Heart left ventricle (tissue), 13 donors: ENCODE data around the gene NARS2.

Source experiments
- POLR2A ChIP-seq, 2 donors: fragments of 450-650 bp; IDR thresholded peaks; one replicate each; pipeline ENCODE4 v1.6.1; 2017; ENCODE audit warnings: antibody characterized with exemption in 2 of 2, mild to moderate bottlenecking in 2 of 2, moderate library complexity in 2 of 2
- TF ChIP-seq, protein P1 (sequence below), 12 donors: fragments of 200-600 bp; sonication (generic) in 4 of 12; IDR thresholded peaks; one replicate each; pipeline versions ENCODE4 v1.5.0 to v1.8.0; 2018 to 2022; ENCODE audit warnings: antibody characterized with exemption in 12 of 12, mild to moderate bottlenecking in 5 of 12
- donor health status: ischemic (EF 13 %, LVEDD 7.1; RV severe dilation, severe dysfunction).
- donor health status: DM: no; HTN: yes; CAD: no.
- donor health status: DM: no; HTN: no; CAD: no.
- donor health status: ischemic (EF 25% LVEDD 6.9; RV normal size, moderate dysfunction).
- donor health status: ischemic (EF 25% LVEDD 5.7; RV mildly dilated, moderate dysfunction).
- donor health status: ischemic (EF 35%, LVEDD 5.7; RV mildly dilated, moderate dysfunction).
- donor health status: nonischemic (EF 11% LVEDD 7.7; RV severe dilation, severe dysfunction).
- donor health status: DM: yes; HTN: yes; CAD: no.
- donor health status: PGD.
- donor health status: ischemic (EF 29% LVEDD 5.4; RV normal size, mild dysfunction).
- donor health status: nonischemic (EF 23%, LVEDD 6.1; RV moderate dilation, normal function).

DNA sequence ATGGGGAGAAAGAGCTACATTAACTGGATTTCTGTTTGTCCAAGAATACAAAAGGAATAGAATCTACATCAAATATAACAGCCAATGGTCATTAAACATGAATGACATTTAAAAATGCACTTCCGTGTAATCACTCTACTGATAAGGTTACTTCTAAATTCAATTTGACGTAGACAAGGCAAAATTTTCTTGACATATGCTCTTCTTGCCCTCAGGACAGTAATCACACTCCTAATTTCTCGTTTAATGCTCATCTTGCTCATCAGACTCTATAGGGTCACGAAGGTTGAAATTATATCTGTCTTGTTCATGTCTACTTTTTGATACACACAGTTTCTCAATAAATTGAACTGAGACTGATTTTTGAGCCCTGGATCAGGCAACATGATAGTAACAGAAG is 58.4 kb downstream of the NARS2 start:
- TF ChIP-seq, protein P1, sequence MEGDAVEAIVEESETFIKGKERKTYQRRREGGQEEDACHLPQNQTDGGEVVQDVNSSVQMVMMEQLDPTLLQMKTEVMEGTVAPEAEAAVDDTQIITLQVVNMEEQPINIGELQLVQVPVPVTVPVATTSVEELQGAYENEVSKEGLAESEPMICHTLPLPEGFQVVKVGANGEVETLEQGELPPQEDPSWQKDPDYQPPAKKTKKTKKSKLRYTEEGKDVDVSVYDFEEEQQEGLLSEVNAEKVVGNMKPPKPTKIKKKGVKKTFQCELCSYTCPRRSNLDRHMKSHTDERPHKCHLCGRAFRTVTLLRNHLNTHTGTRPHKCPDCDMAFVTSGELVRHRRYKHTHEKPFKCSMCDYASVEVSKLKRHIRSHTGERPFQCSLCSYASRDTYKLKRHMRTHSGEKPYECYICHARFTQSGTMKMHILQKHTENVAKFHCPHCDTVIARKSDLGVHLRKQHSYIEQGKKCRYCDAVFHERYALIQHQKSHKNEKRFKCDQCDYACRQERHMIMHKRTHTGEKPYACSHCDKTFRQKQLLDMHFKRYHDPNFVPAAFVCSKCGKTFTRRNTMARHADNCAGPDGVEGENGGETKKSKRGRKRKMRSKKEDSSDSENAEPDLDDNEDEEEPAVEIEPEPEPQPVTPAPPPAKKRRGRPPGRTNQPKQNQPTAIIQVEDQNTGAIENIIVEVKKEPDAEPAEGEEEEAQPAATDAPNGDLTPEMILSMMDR (IDR thresholded peaks at IDR 0.05): no peak
- no peak for TF ChIP-seq POLR2A (IDR thresholded peaks at IDR 0.05)
